Mesendoderm (in vitro differentiated cells): ENCODE data around the gene SAMD11.

Source experiments
- DNase-seq: peaks from one replicate; pipeline ENCODE4 v3.0.0; 2013
- H2AK5ac ChIP-seq: 2 replicates; pipeline ENCODE4 v1.6.1; 2013; ENCODE audit warnings: low read length, inconsistent platforms
- H2BK120ac ChIP-seq: 2 replicates; pipeline ENCODE4 v1.6.1; 2013; ENCODE audit warnings: low read depth, mild to moderate bottlenecking, low read length, moderate library complexity, mixed read lengths
- H2BK15ac ChIP-seq: replicated peaks from 2 replicates; pipeline ENCODE4 v1.6.1; 2013; ENCODE audit warnings: low read depth, mild to moderate bottlenecking, moderate library complexity
- H2BK5ac ChIP-seq: 2 replicates; pipeline ENCODE4 v1.6.1; 2013; ENCODE audit warnings: low read length, inconsistent platforms
- H3K18ac ChIP-seq: 2 replicates; pipeline ENCODE4 v1.6.1; 2013; ENCODE audit warnings: mild to moderate bottlenecking, low read length, mixed read lengths
- H3K23ac ChIP-seq: one replicate; pipeline ENCODE4 v1.6.1; 2013; ENCODE audit warnings: low read length
- H3K27ac ChIP-seq: 2 replicates; pipeline ENCODE4 v1.5.1; 2013; ENCODE audit warnings: low read depth, mild to moderate bottlenecking, inconsistent platforms, low read length, moderate library complexity
- H3K27me3 ChIP-seq: 2 replicates; pipeline ENCODE4 v1.6.1; 2013; ENCODE audit warnings: low read length, control low read depth, mild to moderate bottlenecking, inconsistent platforms; ENCODE audit not compliant: insufficient read depth, poor library complexity
- H3K36me3 ChIP-seq: 2 replicates; pipeline ENCODE4 v1.6.1; 2013; ENCODE audit warnings: low read length, inconsistent platforms; ENCODE audit not compliant: control insufficient read depth, insufficient read depth
- H3K4ac ChIP-seq: one replicate; pipeline ENCODE4 v1.6.1; 2013; ENCODE audit warnings: low read depth, mild to moderate bottlenecking, low read length, moderate library complexity
- H3K4me1 ChIP-seq: 2 replicates; pipeline ENCODE4 v1.6.1; 2013; ENCODE audit warnings: low read depth, low read length, inconsistent platforms; ENCODE audit not compliant: control insufficient read depth
- H3K4me2 ChIP-seq: 2 replicates; pipeline ENCODE4 v1.6.1; 2013; ENCODE audit warnings: low read length
- H3K4me3 ChIP-seq: 2 replicates; pipeline ENCODE4 v1.5.1; 2013; ENCODE audit warnings: mild to moderate bottlenecking, low read length
- H3K56ac ChIP-seq: one replicate; pipeline ENCODE4 v1.6.1; 2013; ENCODE audit warnings: low read length
- H3K79me1 ChIP-seq: 2 replicates; pipeline ENCODE4 v1.6.1; 2013; ENCODE audit warnings: low read length, inconsistent platforms
- H3K79me2 ChIP-seq: 2 replicates; pipeline ENCODE4 v1.6.1; 2013; ENCODE audit warnings: mild to moderate bottlenecking, low read length; ENCODE audit not compliant: control insufficient read depth, insufficient read depth
- H3K9ac ChIP-seq: 2 replicates; pipeline ENCODE4 v1.6.1; 2013; ENCODE audit warnings: low read length, inconsistent platforms
- H4K5ac ChIP-seq: one replicate; pipeline ENCODE4 v1.6.1; 2013; ENCODE audit warnings: low read length
- H4K8ac ChIP-seq: one replicate; pipeline ENCODE4 v1.6.1; 2013; ENCODE audit warnings: low read depth, mild to moderate bottlenecking, control low read depth, low read length, moderate library complexity
- WGBS: extraction: QIAGEN DNeasy Blood & Tissue Kit; methylation state at CpG from one replicate; pipeline ENCODE4 v1.1.7; 2013; ENCODE audit warnings: low lambda C conversion rate, missing lambda C conversion rate; ENCODE audit not compliant: insufficient coverage; ENCODE audit errors: extremely low coverage; 5-methylcytosine and 5-hydroxymethylcytosine counted together

Gene SAMD11

GRCh38 chr1:936348-937264 is 12.9 kb downstream of the SAMD11 start:
- Histone ChIP-seq H3K4me3 (no peak overlapping the region), H3K79me2 (no peaks in the 10 kb centered on the region), H2AK5ac (peak overlapping the region; percentile 65), H4K8ac (no peak overlapping the region), H4K5ac (no peak overlapping the region), H2BK120ac (no peak overlapping the region), H3K79me1 (no peaks in the 10 kb centered on the region), H3K56ac (peak overlapping the region; percentile 34), H3K27ac (no peak overlapping the region), H2BK5ac (no peak overlapping the region), H3K18ac (peak overlapping the region; percentile 53), H3K9ac (peak overlapping the region; percentile 11), H3K27me3 (no peaks in the 10 kb centered on the region), H2BK15ac (no peak overlapping the region), H3K4me1 (peaks cover 15% of the 10 kb centered on the region), H3K4ac (peak overlapping the region; percentile 0), H3K23ac (no peak overlapping the region), H3K36me3 (no peaks in the 10 kb centered on the region), H3K4me2 (no peak overlapping the region)
- no CpG with 5 or more reads among the region's 45 CpGs for WGBS
- no peak for DNase-seq

- no CpG with 5 or more reads among the region's 16 CpGs for whole genome bisulfite sequencing
- Histone ChIP-seq H3K4me3 (no peak overlapping the region), H2BK5ac (no peak overlapping the region), H3K79me2 (no peaks in the 10 kb centered on the region), H3K23ac (no peak overlapping the region), H3K27me3 (no peaks in the 10 kb centered on the region), H3K18ac (no peak overlapping the region), H2BK120ac (no peak overlapping the region), H3K27ac (no peak overlapping the region), H2BK15ac (no peak overlapping the region), H2AK5ac (no peak overlapping the region), H3K56ac (no peak overlapping the region), H3K4me1 (peaks cover 15% of the 10 kb centered on the region), H3K79me1 (no peaks in the 10 kb centered on the region), H3K36me3 (no peaks in the 10 kb centered on the region), H3K9ac (no peak overlapping the region), H3K4ac (no peak overlapping the region), H4K8ac (no peak overlapping the region), H4K5ac (no peak overlapping the region), H3K4me2 (no peak overlapping the region)
- no peak for DNase-seq
These were observed 13.8 kb downstream of the SAMD11 start for GRCh38 chr1:937521-937920.

GRCh38 chr1:938088-938683 is 14.5 kb downstream of the SAMD11 start:
- H3K79me1 ChIP-seq = no peaks in the 10 kb centered on the region
- no peak overlapping the region for H2BK5ac ChIP-seq
- no peak overlapping the region for H4K8ac ChIP-seq
- no peaks in the 10 kb centered on the region for H3K36me3 ChIP-seq
- peaks cover 15% of the 10 kb centered on the region for H3K4me1 ChIP-seq
- H2BK120ac ChIP-seq = no peak overlapping the region
- no peak overlapping the region for H3K4ac ChIP-seq
- H3K27me3 ChIP-seq = no peaks in the 10 kb centered on the region
- no peak overlapping the region for H3K4me2 ChIP-seq
- H3K23ac ChIP-seq = no peak overlapping the region
- no peak overlapping the region for H3K18ac ChIP-seq
- H3K9ac ChIP-seq = no peak overlapping the region
- no CpG with 5 or more reads among the region's 15 CpGs for WGBS
- no peaks in the 10 kb centered on the region for H3K79me2 ChIP-seq
- H2AK5ac ChIP-seq = no peak overlapping the region
- no peak overlapping the region for H2BK15ac ChIP-seq
- H4K5ac ChIP-seq = no peak overlapping the region
- no peak overlapping the region for H3K27ac ChIP-seq
- DNase-seq = no peak
- H3K4me3 ChIP-seq = no peak overlapping the region
- peak overlapping the region; percentile 22 for H3K56ac ChIP-seq

GRCh38 chr1:938711-939489 is 15.2 kb downstream of the SAMD11 start:
- H3K36me3 ChIP-seq = no peaks in the 10 kb centered on the region
- no peak overlapping the region for H2BK15ac ChIP-seq
- no CpG with 5 or more reads among the region's 30 CpGs for whole genome bisulfite sequencing
- peak; percentile 75 for DNase-seq
- peak overlapping the region; percentile 38 for H3K23ac ChIP-seq
- no peaks in the 10 kb centered on the region for H3K27me3 ChIP-seq
- no peaks in the 10 kb centered on the region for H3K79me2 ChIP-seq
- peak overlapping the region; percentile 60 for H3K9ac ChIP-seq
- H3K18ac ChIP-seq = peak overlapping the region; percentile 5
- no peak overlapping the region for H2BK120ac ChIP-seq
- H3K4me3 ChIP-seq = no peak overlapping the region
- no peak overlapping the region for H4K8ac ChIP-seq
- no peaks in the 10 kb centered on the region for H3K79me1 ChIP-seq
- peak overlapping the region; percentile 59 for H2BK5ac ChIP-seq
- H2AK5ac ChIP-seq = no peak overlapping the region
- H3K4ac ChIP-seq = peak overlapping the region; percentile 89
- peaks cover 15% of the 10 kb centered on the region for H3K4me1 ChIP-seq
- H3K56ac ChIP-seq = peak overlapping the region; percentile 89
- H3K27ac ChIP-seq = no peak overlapping the region
- H4K5ac ChIP-seq = no peak overlapping the region
- H3K4me2 ChIP-seq = no peak overlapping the region

GRCh38 chr1:939511-940106 is 15.9 kb downstream of the SAMD11 start:
- H2AK5ac ChIP-seq = no peak overlapping the region
- no peak overlapping the region for H3K4me2 ChIP-seq
- peaks cover 15% of the 10 kb centered on the region for H3K4me1 ChIP-seq
- peak overlapping the region; percentile 89 for H3K56ac ChIP-seq
- no peaks in the 10 kb centered on the region for H3K27me3 ChIP-seq
- no peaks in the 10 kb centered on the region for H3K36me3 ChIP-seq
- DNase-seq = no peak
- H3K79me1 ChIP-seq = no peaks in the 10 kb centered on the region
- H2BK120ac ChIP-seq = no peak overlapping the region
- no peaks in the 10 kb centered on the region for H3K79me2 ChIP-seq
- no peak overlapping the region for H4K8ac ChIP-seq
- peak overlapping the region; percentile 89 for H3K4ac ChIP-seq
- H3K4me3 ChIP-seq = no peak overlapping the region
- no peak overlapping the region for H4K5ac ChIP-seq
- H2BK15ac ChIP-seq = no peak overlapping the region
- H3K27ac ChIP-seq = no peak overlapping the region
- H3K9ac ChIP-seq = peak overlapping the region; percentile 60
- peak overlapping the region; percentile 59 for H2BK5ac ChIP-seq
- WGBS = no CpG with 5 or more reads among the region's 21 CpGs
- peak overlapping the region; percentile 38 for H3K23ac ChIP-seq
- peak overlapping the region; percentile 47 for H3K18ac ChIP-seq
